HCT116 (cell line): Measurements from ENCODE around the gene PPP1R12C. TPM values are rescaled to one million over a fixed set of nuclear protein-coding genes. Genes with fewer than 3 reads are reported as not detected.

Experiments used
- ATAC-seq: fragments of 200-7000 bp; cut with Tn5 transposase; 2 replicates; pipeline ENCODE4 v1.9.1; 2020; ENCODE audit warnings: mild to moderate bottlenecking, moderate library complexity
- BruUV-seq: library from RNA; stranded (reverse); fragments of 400-500 nt; replicated peaks from 2 replicates; lab custom pipeline; 2021; lab: Mats Ljungman, UMichigan
- CTCF ChIA-PET: fragments of 300-600 bp; sonication (Branson Sonifier 250); formaldehyde crosslinking; loops from one replicate; lab custom pipeline; 2021; ENCODE audit warnings: antibody characterized with exemption; lab: Charles Lee
- POLR2A ChIA-PET: fragments of 300-600, 350-600 bp; sonication (Branson Sonifier 250); formaldehyde crosslinking; loops from one replicate; lab custom pipeline; 2021; ENCODE audit warnings: antibody characterized with exemption; lab: Charles Lee
- RAD21 ChIA-PET, 2 experiments: fragments of 300-600 bp; sonication (Branson Sonifier 250); formaldehyde crosslinking; loops; one replicate each; lab custom pipeline; 2023; ENCODE audit warnings: low total read pairs in 2 of 2; ENCODE audit not compliant: uncharacterized antibody in 2 of 2, unreplicated experiment in 2 of 2, low non-redundant PET in 1 of 2; lab: Charles Lee
- DNase-seq: peaks from one replicate; pipeline ENCODE4 v3.0.0-alpha.2; 2010; ENCODE audit warnings: low read depth, low spot score
- H2AFZ ChIP-seq: fragments of 200-600 bp; shearing (Covaris generic), sonication (generic); 2 replicates; pipeline ENCODE4 v1.6.1; 2017; ENCODE audit warnings: low read depth, mixed run types, mixed read lengths, antibody characterized with exemption, low read length; ENCODE audit not compliant: poor library complexity, severe bottlenecking
- H3K27ac ChIP-seq: 2 replicates; pipeline ENCODE4 v1.5.1; 2012; ENCODE audit warnings: low read depth, low read length
- H3K27me3 ChIP-seq: fragments of 200-600 bp; sonication (generic); 2 replicates; pipeline ENCODE4 v1.6.1; 2016; ENCODE audit warnings: mixed run types, low read length, mixed read lengths; ENCODE audit not compliant: insufficient read depth
- H3K36me3 ChIP-seq, 2 experiments: fragments of 200-500 bp in 1 of 2; fragments of 200-600 bp in 1 of 2; sonication (Bioruptor generic) in 1 of 2; sonication (generic) in 1 of 2; 2 replicates each; pipeline versions ENCODE4 v1.5.1 to v1.6.1; 2014 to 2016; ENCODE audit warnings: low read length in 2 of 2, inconsistent platforms in 1 of 2, mixed read lengths in 1 of 2, mixed run types in 1 of 2; ENCODE audit not compliant: insufficient read depth in 2 of 2, control insufficient read depth in 1 of 2
- H3K4me1 ChIP-seq, 2 experiments: fragments of 200-600 bp in 1 of 2; sonication (generic) in 1 of 2; 2 replicates each; pipeline versions ENCODE4 v1.5.1 to v1.6.1; 2012 to 2017; ENCODE audit warnings: low read length in 2 of 2, inconsistent platforms in 1 of 2, mild to moderate bottlenecking in 1 of 2, mixed read lengths in 1 of 2, mixed run types in 1 of 2, moderate library complexity in 1 of 2; ENCODE audit not compliant: insufficient read depth in 2 of 2, control insufficient read depth in 1 of 2
- H3K4me2 ChIP-seq: fragments of 200-600 bp; sonication (generic); 2 replicates; pipeline ENCODE4 v1.6.1; 2017; ENCODE audit warnings: mixed run types, low read length, mixed read lengths
- H3K4me3 ChIP-seq, 2 experiments: fragments of 200-600 bp in 1 of 2; sonication (generic) in 1 of 2; replicated peaks in 1 of 2; 2 replicates each; pipeline ENCODE4 v1.5.1; 2011 to 2016; ENCODE audit warnings: low read length in 2 of 2, control low read depth in 1 of 2, low read depth in 1 of 2, mild to moderate bottlenecking in 1 of 2, mixed read lengths in 1 of 2, mixed run types in 1 of 2
- H3K79me2 ChIP-seq: fragments of 200-600 bp; sonication (generic); 2 replicates; pipeline ENCODE4 v1.6.1; 2017; ENCODE audit warnings: mild to moderate bottlenecking, mixed run types, low read length, moderate library complexity, mixed read lengths; ENCODE audit not compliant: insufficient read depth
- H3K9ac ChIP-seq: fragments of 200-600 bp; sonication (generic); 2 replicates; pipeline ENCODE4 v1.6.1; 2016; ENCODE audit warnings: low read length, mixed read lengths
- H3K9me2 ChIP-seq: fragments of 200-600 bp; sonication (generic), shearing (Covaris generic); 2 replicates; pipeline ENCODE4 v1.6.1; 2017; ENCODE audit warnings: mixed run types, mild to moderate bottlenecking, moderate library complexity; ENCODE audit not compliant: insufficient read depth
- H3K9me3 ChIP-seq, 2 experiments: fragments of 200-500 bp in 1 of 2; fragments of 200-600 bp in 1 of 2; sonication (Bioruptor generic) in 1 of 2; sonication (generic) in 1 of 2; 2 replicates each; pipeline ENCODE4 v1.6.1; 2014 to 2017; ENCODE audit warnings: low read length in 2 of 2, mixed read lengths in 2 of 2, inconsistent platforms in 1 of 2, low read depth in 1 of 2, mild to moderate bottlenecking in 1 of 2, mixed run types in 1 of 2, moderate library complexity in 1 of 2; ENCODE audit not compliant: control insufficient read depth in 1 of 2, insufficient read depth in 1 of 2
- H4K20me1 ChIP-seq: fragments of 200-600 bp; sonication (generic), shearing (Covaris generic); 2 replicates; pipeline ENCODE4 v1.6.1; 2017; ENCODE audit warnings: mixed run types, mild to moderate bottlenecking, moderate library complexity; ENCODE audit not compliant: insufficient read depth
- CBX3 ChIP-seq: IDR thresholded peaks from 2 replicates; pipeline ENCODE4 v1.6.1; 2012; ENCODE audit warnings: low read depth
- CEBPB ChIP-seq: IDR thresholded peaks from 2 replicates; pipeline ENCODE4 v1.6.1; 2012; ENCODE audit warnings: low read depth
- ELF1 ChIP-seq: IDR thresholded peaks from 2 replicates; pipeline ENCODE4 v1.6.1; 2012; ENCODE audit warnings: low read depth, borderline replicate concordance
- EZH2 ChIP-seq: fragments of 200-600 bp; sonication (generic); IDR thresholded peaks from 2 replicates; pipeline ENCODE4 v1.6.1; 2017; ENCODE audit warnings: antibody characterized with exemption, mixed run types
- EZH2phosphoT487 ChIP-seq: fragments of 200-600 bp; IDR thresholded peaks from 2 replicates; pipeline ENCODE4 v1.6.1; 2018; ENCODE audit warnings: antibody characterized with exemption, borderline replicate concordance
- JUND ChIP-seq: IDR thresholded peaks from 2 replicates; pipeline ENCODE4 v1.6.1; 2012
- POLR2A ChIP-seq: IDR thresholded peaks from 2 replicates; pipeline ENCODE4 v1.7.0; 2011; ENCODE audit warnings: borderline replicate concordance; ENCODE audit not compliant: insufficient read depth, insufficient read length; ENCODE audit errors: extremely low read depth
- POLR2AphosphoS5 ChIP-seq: IDR thresholded peaks from 2 replicates; pipeline ENCODE4 v1.6.1; 2011; ENCODE audit warnings: mild to moderate bottlenecking, low read depth, low read length, moderate library complexity
- RAD21 ChIP-seq: IDR thresholded peaks from 2 replicates; pipeline ENCODE4 v1.6.1; 2012; ENCODE audit warnings: low read depth, mild to moderate bottlenecking
- SIN3A ChIP-seq: IDR thresholded peaks from 2 replicates; pipeline ENCODE4 v1.6.1; 2012; ENCODE audit warnings: low read depth
- SP1 ChIP-seq: IDR thresholded peaks from 2 replicates; pipeline ENCODE4 v1.6.1; 2012; ENCODE audit warnings: low read depth
- SRF ChIP-seq: IDR thresholded peaks from 2 replicates; pipeline ENCODE4 v1.6.1; 2012; ENCODE audit warnings: low read depth
- TCF7L2 ChIP-seq: IDR thresholded peaks from 2 replicates; pipeline ENCODE4 v1.7.0; 2011; ENCODE audit warnings: borderline replicate concordance, inconsistent platforms; ENCODE audit not compliant: insufficient read depth, insufficient read length; ENCODE audit errors: extremely low read depth
- YY1 ChIP-seq: IDR thresholded peaks from 2 replicates; pipeline ENCODE4 v1.6.1; 2011; ENCODE audit warnings: low read length, low read depth, moderate library complexity, mild to moderate bottlenecking; ENCODE audit not compliant: insufficient replicate concordance; ENCODE audit errors: extremely low read depth
- ZFX ChIP-seq: fragments of 450-650 bp; IDR thresholded peaks from 2 replicates; pipeline ENCODE4 v1.6.1; 2017
- ZNF274 ChIP-seq: fragments of 200-500 bp; sonication (Bioruptor generic); IDR thresholded peaks from 2 replicates; pipeline ENCODE4 v1.6.1; 2014; ENCODE audit warnings: mild to moderate bottlenecking, low read depth, low read length, inconsistent platforms
- intact Hi-C: fragments of 100-400 bp; cut with micrococcal nuclease; formaldehyde crosslinking; loops from 2 replicates; pipeline ENCODE4 v1.10.0; 2022
- total RNA-seq: library from RNA; stranded (reverse); gene quantifications from one replicate; pipeline ENCODE4 v1.2.1, GENCODE V29; 2021; ENCODE audit not compliant: unreplicated experiment
- TF ChIP-seq, protein P1 (sequence below): IDR thresholded peaks from 2 replicates; pipeline ENCODE4 v1.6.1; 2012; ENCODE audit warnings: low read depth
- TF ChIP-seq, protein P2 (sequence below), 3 experiments: fragments of 200-600 bp in 1 of 3; sonication (generic) in 1 of 3; IDR thresholded peaks in 2 of 3; conservative IDR thresholded peaks in 1 of 3; 2 replicates each; pipeline ENCODE4 v1.5.1; 2012 to 2017; ENCODE audit warnings: low read depth in 2 of 3, low read length in 2 of 3, antibody characterized with exemption in 1 of 3, borderline replicate concordance in 1 of 3, control low read depth in 1 of 3, mild to moderate bottlenecking in 1 of 3, mixed read lengths in 1 of 3, mixed run types in 1 of 3, moderate library complexity in 1 of 3; ENCODE audit not compliant: insufficient read depth in 1 of 3
- TF ChIP-seq, protein P3 (sequence below): IDR thresholded peaks from 2 replicates; pipeline ENCODE4 v1.6.1; 2011; ENCODE audit warnings: mild to moderate bottlenecking, low read length, moderate library complexity; ENCODE audit not compliant: insufficient replicate concordance; ENCODE audit errors: extremely low read depth
- TF ChIP-seq, protein P4 (sequence below): IDR thresholded peaks from 2 replicates; pipeline ENCODE4 v1.6.1; 2012

PPP1R12C gene
- total RNA-seq, 1 experiment from 2014 or later, result 83.2 TPM

DNA sequence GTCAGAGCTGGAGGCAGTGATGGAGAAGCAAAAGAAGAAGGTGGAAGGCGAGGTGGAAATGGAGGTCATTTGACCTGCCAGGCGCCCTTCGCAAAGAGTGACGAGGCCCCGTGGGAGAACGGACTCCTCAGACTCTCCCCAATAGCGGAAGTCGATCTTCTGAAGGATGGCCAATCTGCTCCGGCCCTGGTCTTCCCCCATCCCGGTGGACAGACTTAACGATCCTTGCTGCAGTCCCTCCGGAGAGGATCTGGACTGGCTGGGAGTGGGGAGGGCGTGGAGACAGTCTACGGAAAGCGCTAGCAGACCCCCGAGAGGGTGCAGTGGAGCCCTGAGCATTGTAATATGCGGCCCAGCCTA is 29.9 kb downstream of the PPP1R12C start:
- H2AFZ ChIP-seq, result no peak overlapping the region
- TF ChIP-seq, protein P1, sequence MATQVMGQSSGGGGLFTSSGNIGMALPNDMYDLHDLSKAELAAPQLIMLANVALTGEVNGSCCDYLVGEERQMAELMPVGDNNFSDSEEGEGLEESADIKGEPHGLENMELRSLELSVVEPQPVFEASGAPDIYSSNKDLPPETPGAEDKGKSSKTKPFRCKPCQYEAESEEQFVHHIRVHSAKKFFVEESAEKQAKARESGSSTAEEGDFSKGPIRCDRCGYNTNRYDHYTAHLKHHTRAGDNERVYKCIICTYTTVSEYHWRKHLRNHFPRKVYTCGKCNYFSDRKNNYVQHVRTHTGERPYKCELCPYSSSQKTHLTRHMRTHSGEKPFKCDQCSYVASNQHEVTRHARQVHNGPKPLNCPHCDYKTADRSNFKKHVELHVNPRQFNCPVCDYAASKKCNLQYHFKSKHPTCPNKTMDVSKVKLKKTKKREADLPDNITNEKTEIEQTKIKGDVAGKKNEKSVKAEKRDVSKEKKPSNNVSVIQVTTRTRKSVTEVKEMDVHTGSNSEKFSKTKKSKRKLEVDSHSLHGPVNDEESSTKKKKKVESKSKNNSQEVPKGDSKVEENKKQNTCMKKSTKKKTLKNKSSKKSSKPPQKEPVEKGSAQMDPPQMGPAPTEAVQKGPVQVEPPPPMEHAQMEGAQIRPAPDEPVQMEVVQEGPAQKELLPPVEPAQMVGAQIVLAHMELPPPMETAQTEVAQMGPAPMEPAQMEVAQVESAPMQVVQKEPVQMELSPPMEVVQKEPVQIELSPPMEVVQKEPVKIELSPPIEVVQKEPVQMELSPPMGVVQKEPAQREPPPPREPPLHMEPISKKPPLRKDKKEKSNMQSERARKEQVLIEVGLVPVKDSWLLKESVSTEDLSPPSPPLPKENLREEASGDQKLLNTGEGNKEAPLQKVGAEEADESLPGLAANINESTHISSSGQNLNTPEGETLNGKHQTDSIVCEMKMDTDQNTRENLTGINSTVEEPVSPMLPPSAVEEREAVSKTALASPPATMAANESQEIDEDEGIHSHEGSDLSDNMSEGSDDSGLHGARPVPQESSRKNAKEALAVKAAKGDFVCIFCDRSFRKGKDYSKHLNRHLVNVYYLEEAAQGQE, result no peak
- TF ChIP-seq SRF (no peak), POLR2A (no peak), POLR2AphosphoS5 (no peak), ELF1 (no peak), SP1 (no peak), SIN3A (no peak), CEBPB (no peak), ZFX (no peak), ZNF274 (no peak), CBX3 (no peak), EZH2phosphoT487 (no peak), YY1 (no peak), EZH2 (no peak), JUND (no peak), RAD21 (no peak), TCF7L2 (no peak)
- TF ChIP-seq, protein P2, sequence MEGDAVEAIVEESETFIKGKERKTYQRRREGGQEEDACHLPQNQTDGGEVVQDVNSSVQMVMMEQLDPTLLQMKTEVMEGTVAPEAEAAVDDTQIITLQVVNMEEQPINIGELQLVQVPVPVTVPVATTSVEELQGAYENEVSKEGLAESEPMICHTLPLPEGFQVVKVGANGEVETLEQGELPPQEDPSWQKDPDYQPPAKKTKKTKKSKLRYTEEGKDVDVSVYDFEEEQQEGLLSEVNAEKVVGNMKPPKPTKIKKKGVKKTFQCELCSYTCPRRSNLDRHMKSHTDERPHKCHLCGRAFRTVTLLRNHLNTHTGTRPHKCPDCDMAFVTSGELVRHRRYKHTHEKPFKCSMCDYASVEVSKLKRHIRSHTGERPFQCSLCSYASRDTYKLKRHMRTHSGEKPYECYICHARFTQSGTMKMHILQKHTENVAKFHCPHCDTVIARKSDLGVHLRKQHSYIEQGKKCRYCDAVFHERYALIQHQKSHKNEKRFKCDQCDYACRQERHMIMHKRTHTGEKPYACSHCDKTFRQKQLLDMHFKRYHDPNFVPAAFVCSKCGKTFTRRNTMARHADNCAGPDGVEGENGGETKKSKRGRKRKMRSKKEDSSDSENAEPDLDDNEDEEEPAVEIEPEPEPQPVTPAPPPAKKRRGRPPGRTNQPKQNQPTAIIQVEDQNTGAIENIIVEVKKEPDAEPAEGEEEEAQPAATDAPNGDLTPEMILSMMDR (IDR thresholded peaks at IDR 0.05 in 2 of 3, conservative IDR thresholded peaks at IDR 0.05 in 1 of 3; ENCODE audit: borderline replicate concordance in 1 of 3, insufficient read depth in 1 of 3, low read depth in 2 of 3, low read length in 2 of 3), result no peak
- TF ChIP-seq, protein P3, sequence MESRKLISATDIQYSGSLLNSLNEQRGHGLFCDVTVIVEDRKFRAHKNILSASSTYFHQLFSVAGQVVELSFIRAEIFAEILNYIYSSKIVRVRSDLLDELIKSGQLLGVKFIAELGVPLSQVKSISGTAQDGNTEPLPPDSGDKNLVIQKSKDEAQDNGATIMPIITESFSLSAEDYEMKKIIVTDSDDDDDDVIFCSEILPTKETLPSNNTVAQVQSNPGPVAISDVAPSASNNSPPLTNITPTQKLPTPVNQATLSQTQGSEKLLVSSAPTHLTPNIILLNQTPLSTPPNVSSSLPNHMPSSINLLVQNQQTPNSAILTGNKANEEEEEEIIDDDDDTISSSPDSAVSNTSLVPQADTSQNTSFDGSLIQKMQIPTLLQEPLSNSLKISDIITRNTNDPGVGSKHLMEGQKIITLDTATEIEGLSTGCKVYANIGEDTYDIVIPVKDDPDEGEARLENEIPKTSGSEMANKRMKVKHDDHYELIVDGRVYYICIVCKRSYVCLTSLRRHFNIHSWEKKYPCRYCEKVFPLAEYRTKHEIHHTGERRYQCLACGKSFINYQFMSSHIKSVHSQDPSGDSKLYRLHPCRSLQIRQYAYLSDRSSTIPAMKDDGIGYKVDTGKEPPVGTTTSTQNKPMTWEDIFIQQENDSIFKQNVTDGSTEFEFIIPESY, result no peak
- TF ChIP-seq, protein P4, sequence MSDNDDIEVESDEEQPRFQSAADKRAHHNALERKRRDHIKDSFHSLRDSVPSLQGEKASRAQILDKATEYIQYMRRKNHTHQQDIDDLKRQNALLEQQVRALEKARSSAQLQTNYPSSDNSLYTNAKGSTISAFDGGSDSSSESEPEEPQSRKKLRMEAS, result no peak
- DNase-seq, result no peak
- no peaks in the 10 kb centered on the region for H4K20me1 ChIP-seq
- peaks cover 0 to 3% of the 10 kb centered on the region in 2 experiments; a peak in 1 of 4 replicates for H3K4me1 ChIP-seq
- no peak overlapping the region for H3K27ac ChIP-seq
- ChIA-PET POLR2A (no interaction called here), CTCF (interaction anchor here (0.9 to 2.1 kb wide), 4 partner anchors 7 to 545 kb away, joined by 3 to 14 read pairs (median 4); no protein-coding TSS in a partner anchor), RAD21 (no interaction called here)
- no TSS peak for BruUV-seq
- H3K36me3 ChIP-seq, result peaks cover 0 to 11% of the 10 kb centered on the region in 2 experiments; a peak in 2 of 4 replicates
- H3K9ac ChIP-seq, result no peak overlapping the region
- H3K4me3 ChIP-seq, result no peak overlapping the region
- intact Hi-C loops, result no loop called here
- no peaks in the 10 kb centered on the region for H3K9me2 ChIP-seq
- H3K9me3 ChIP-seq, result no peaks in the 10 kb centered on the region
- no peak overlapping the region for H3K4me2 ChIP-seq
- H3K27me3 ChIP-seq, result no peaks in the 10 kb centered on the region
- no peaks in the 10 kb centered on the region for H3K79me2 ChIP-seq
- ATAC-seq, result no peak
